Transverse colon (tissue), 4 donors: Measurements from ENCODE around the gene PROK2.

Source experiments
- CTCF ChIP-seq, 5 experiments: fragments of 200-600 bp in 3 of 5; fragments of 450-650 bp in 2 of 5; sonication (generic) in 3 of 5; IDR thresholded peaks; 1 replicate in 2 of 5; 2 replicates in 3 of 5; pipeline ENCODE4 v1.5.1; 2016 to 2017; ENCODE audit warnings: antibody characterized with exemption in 5 of 5, inconsistent platforms in 3 of 5, mild to moderate bottlenecking in 2 of 5, moderate library complexity in 1 of 5
- POLR2A ChIP-seq: fragments of 450-650 bp; IDR thresholded peaks from one replicate; pipeline ENCODE4 v1.6.1; 2016; ENCODE audit warnings: antibody characterized with exemption, mild to moderate bottlenecking, moderate library complexity
- POLR2AphosphoS5 ChIP-seq, 3 donors: sonication (generic); formaldehyde crosslinking; IDR thresholded peaks; one replicate each; pipeline ENCODE4 v1.6.1; 2016; ENCODE audit warnings: antibody characterized with exemption in 3 of 3

- TF ChIP-seq CTCF (IDR thresholded peaks at IDR 0.05) (no peak), POLR2A (no peak), POLR2AphosphoS5 (IDR thresholded peaks at IDR 0.05) (no peak)
Measured at GRCh38 chr3:71722693-71723092, 62.3 kb downstream of the PROK2 start.
